ENCODE data around the gene BTG3.

DNA sequence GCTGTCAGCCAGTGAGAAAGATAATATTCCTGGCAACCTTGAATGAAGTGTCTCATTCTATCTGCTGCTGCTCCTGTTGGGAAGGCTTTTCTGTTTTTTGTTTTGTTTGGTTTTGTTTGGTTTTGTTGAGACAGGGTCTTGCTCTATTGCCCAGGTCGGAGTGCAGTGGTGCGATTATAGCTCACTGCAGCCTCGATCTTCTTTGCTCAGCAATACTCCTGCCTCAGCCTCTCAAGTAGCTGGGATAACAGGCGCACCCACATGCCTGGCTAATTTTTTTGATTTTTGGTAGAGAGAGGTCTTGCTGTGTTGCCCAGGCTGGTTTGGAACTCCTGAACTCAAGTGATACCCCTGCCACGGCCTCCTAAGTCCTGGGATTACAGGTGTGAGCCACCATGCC lies 37.6 kb downstream of the BTG3 start:
- TF ChIP-seq POLR2A (IDR thresholded peaks at IDR 0.05; ENCODE audit: low read depth, low read length), result no peak
- no peak for TF ChIP-seq CTCF (IDR thresholded peaks at IDR 0.05; ENCODE audit: extremely low read depth in 1 of 2, insufficient read depth in 1 of 2, low read depth in 1 of 2, low read length in 2 of 2)

All from endothelial cell of umbilical vein (primary cell).